Measurements from ENCODE around the gene DLX3.

The DLX3 gene

GRCh38 chr17:49990921-49991320 lies 4.1 kb downstream of the DLX3 start:
- no peak for DNase-seq

- no peak for DNase-seq
Observed at GRCh38 chr17:49990331-49990730, 4.7 kb downstream of the DLX3 start.

- DNase-seq: no peak
Observed at GRCh38 chr17:49989518-49989880, 5.5 kb downstream of the DLX3 start.

GRCh38 chr17:49987681-49988441 lies 7.2 kb downstream of the DLX3 start:
- no peak for DNase-seq

GRCh38 chr17:49987290-49987585 lies 7.8 kb downstream of the DLX3 start:
- DNase-seq: no peak

- DNase-seq: no peak
Observed at GRCh38 chr17:49986396-49987289, 8.4 kb downstream of the DLX3 start.

- no peak for DNase-seq
Observed at GRCh38 chr17:49985310-49985990, 9.6 kb downstream of the DLX3 start.

- DNase-seq: no peak
Observed at GRCh38 chr17:49984776-49985175, 10.2 kb downstream of the DLX3 start.

- no peak for DNase-seq
Observed at GRCh38 chr17:49984283-49984682, 10.7 kb downstream of the DLX3 start.

- no peak for DNase-seq
Observed at GRCh38 chr17:49980703-49981197, 14.3 kb downstream of the DLX3 start.

- no peak for DNase-seq
Observed at GRCh38 chr17:49979748-49980479, 15.1 kb downstream of the DLX3 start.

GRCh38 chr17:49978501-49978900 lies 16.5 kb downstream of the DLX3 start:
- DNase-seq: no peak

- DNase-seq: no peak
Observed at GRCh38 chr17:49977463-49978389, 17.3 kb downstream of the DLX3 start.

GRCh38 chr17:49976828-49977202 lies 18.2 kb downstream of the DLX3 start:
- DNase-seq: no peak

GRCh38 chr17:49976163-49976827 lies 18.7 kb downstream of the DLX3 start:
- no peak for DNase-seq

GRCh38 chr17:49975531-49975930 lies 19.5 kb downstream of the DLX3 start:
- no peak for DNase-seq

GRCh38 chr17:49973271-49973615 lies 21.8 kb downstream of the DLX3 start:
- DNase-seq: no peak

GRCh38 chr17:49972486-49973270 lies 22.3 kb downstream of the DLX3 start:
- DNase-seq: no peak

GRCh38 chr17:49971848-49972485 lies 23.1 kb downstream of the DLX3 start:
- DNase-seq: no peak

All from stimulated activated CD4-positive, alpha-beta T cell treated with anti-CD3 and anti-CD28 coated beads, Interleukin-2, amount 100 ng/mL, for 24 hours (primary cell).